ENCODE results near the gene GSTT4.
"Not testable (repeated sequence)": the region's sequence is repeated elsewhere in the genome, so short reads cannot be mapped to it uniquely, and the experiment has no call there.

GSTT4 gene

GRCh38 chr22:23969071-23969470, 36.2 kb downstream of the GSTT4 start:
- no peak for DNase-seq (ENCODE audit: low read depth, low spot score)
- ChIA-PET CTCF (no interaction called here), POLR2A (no interaction called here)
- no peak overlapping the region for H3K4me3 ChIP-seq (ENCODE audit: low read depth, low read length)
- TF ChIP-seq, protein P1, sequence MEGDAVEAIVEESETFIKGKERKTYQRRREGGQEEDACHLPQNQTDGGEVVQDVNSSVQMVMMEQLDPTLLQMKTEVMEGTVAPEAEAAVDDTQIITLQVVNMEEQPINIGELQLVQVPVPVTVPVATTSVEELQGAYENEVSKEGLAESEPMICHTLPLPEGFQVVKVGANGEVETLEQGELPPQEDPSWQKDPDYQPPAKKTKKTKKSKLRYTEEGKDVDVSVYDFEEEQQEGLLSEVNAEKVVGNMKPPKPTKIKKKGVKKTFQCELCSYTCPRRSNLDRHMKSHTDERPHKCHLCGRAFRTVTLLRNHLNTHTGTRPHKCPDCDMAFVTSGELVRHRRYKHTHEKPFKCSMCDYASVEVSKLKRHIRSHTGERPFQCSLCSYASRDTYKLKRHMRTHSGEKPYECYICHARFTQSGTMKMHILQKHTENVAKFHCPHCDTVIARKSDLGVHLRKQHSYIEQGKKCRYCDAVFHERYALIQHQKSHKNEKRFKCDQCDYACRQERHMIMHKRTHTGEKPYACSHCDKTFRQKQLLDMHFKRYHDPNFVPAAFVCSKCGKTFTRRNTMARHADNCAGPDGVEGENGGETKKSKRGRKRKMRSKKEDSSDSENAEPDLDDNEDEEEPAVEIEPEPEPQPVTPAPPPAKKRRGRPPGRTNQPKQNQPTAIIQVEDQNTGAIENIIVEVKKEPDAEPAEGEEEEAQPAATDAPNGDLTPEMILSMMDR (IDR thresholded peaks at IDR 0.05; ENCODE audit: insufficient read depth, low read length, missing control alignments): no peak

DNA sequence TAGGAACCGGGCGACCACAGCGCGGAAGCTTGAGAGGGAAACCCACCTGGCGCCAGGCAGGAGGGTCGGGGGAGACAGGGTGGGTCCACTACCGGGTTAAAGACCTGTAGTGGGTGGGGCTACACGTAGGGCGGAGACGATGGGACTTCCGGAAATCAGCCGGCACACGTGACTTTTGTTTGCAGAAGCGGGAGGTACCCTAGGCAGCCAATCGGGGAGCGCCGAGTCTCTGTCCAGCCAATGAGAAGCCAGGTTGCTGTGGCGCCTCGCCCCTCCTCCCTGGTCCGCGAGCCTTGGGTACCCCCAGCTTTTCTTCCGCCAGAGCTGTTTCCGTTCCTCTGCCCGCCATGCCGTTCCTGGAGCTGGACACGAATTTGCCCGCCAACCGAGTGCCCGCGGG, 38.7 kb downstream of the GSTT4 start, which contains the start of gene DDTL:
Gene DDTL (plus strand): TSS at position 321 of the 400 bp plus-strand sequence. CDS start 27 bp downstream, at position 348.
- CTCF ChIA-PET; POLR2A ChIA-PET; DNase-seq (ENCODE audit: low read depth, low spot score); H3K4me3 ChIP-seq (ENCODE audit: low read depth, low read length): not testable (repeated sequence)

- H3K4me3 ChIP-seq (ENCODE audit: low read depth, low read length); CTCF ChIA-PET: not testable (repeated sequence)
These were observed 39.2 kb downstream of the GSTT4 start for GRCh38 chr22:23966094-23966493.

DNA sequence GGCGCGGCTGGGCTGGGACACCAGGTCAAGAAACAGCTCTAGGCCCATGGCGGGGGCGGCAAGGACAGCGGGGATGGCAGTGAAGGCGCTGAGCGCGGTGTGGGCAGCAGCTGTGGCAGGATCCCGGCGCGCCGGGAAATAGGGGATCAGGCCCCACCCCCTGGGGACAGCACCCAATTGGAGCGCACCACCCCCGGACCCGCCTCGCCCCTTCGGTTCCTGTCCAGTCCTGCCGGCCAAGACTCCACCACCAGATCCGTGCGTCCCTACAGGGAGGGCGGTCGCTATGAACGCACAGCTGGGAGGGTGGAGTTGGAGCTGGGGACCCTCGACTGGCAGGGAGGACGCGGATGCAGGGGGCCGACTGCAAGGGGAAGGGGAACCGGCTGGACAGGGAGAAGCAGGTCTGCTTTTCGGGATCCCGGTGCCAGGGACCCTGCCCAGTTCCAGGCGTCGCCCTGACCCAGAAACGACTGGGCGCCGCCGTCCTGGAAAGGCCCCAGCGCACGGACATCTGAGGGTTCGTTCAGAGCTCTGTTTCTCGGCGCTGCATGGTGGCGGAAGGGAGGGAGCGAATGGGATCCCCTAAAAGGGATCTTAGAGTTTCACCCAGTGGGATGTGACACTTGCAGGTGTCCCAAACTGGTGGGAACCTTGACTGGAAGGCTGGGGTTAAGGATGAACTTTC, 44.0 kb downstream of the GSTT4 start, which contains the start of gene GSTT2B:
Gene GSTT2B (minus strand): TSS at position 112 of the 688 bp plus-strand sequence. CDS start 64 bp downstream, at position 48.
- H3K4me3 ChIP-seq (ENCODE audit: low read depth, low read length): peak within 1 kb of the TSS; percentile 46
- POLR2A ChIA-PET; DNase-seq (ENCODE audit: low read depth, low spot score); CTCF ChIA-PET: not testable (repeated sequence)

More at GRCh38 chr22:23966094-23966493, 39.2 kb downstream of the GSTT4 start:
- POLR2A ChIA-PET; DNase-seq (ENCODE audit: low read depth, low spot score): not testable (repeated sequence)

DNA sequence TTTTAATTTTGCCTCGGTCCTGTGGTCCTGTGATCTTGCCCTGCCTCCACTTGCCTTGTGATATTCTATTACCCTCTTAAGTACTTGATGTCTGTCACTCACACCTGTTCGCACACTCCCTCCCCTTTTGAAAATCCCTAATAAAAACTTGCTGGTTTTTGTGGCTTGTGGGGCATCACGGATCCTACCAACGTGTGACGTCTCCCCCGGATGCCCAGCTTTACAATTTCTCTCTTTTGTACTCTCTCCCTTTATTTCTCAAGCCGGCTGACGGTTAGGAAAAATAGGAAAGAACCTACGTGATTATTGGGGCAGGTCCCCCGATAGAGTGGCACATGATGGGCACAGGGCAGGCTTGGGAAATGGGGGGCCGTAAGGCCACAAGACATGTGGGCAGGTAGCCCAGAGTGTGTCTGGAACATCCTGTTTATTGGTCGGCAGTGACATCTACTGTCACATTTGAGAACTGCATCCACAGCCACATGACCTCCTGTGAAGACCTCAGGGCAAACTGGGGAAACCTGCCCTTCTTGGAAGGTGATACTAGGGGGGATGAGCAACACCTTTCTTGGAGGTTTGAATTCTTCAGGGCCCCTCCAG, 48.9 kb downstream of the GSTT4 start:
- POLR2A ChIA-PET; H3K4me3 ChIP-seq (ENCODE audit: low read depth, low read length): not testable (repeated sequence)
- TF ChIP-seq, protein P1 (IDR thresholded peaks at IDR 0.05; ENCODE audit: insufficient read depth, low read length, missing control alignments): peak; percentile 71
- peak; percentile 3 for DNase-seq (ENCODE audit: low read depth, low spot score)
- CTCF ChIA-PET: interaction anchor here (0.6 to 1.7 kb wide), 12 partner anchors 9 to 187 kb away, joined by 3 to 23 read pairs (median 5); partner anchors contain the start of genes MIF and SLC2A11

DNA sequence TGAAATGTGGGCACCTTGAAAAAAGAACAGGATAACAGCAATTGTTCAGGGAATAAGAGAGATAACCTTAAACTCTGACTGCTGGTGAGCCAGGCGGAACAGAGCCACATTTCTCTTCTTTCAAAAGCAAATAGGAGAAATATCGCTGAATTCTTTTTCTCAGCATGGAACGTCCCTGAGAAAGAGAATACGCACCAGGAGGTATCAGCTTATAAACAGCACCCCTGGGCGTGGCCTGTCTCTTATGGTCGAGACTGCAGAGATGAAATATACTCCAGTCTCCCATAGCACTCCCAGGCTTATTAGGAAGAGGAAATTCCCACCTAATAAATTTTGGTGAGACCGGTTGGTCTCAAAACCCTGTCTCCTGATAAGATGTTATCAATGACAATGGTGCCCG, 49.4 kb downstream of the GSTT4 start:
- CTCF ChIA-PET: interaction anchor here (0.6 to 1.7 kb wide), 12 partner anchors 8 to 187 kb away, joined by 3 to 23 read pairs (median 5); partner anchors contain the start of genes MIF and SLC2A11
- POLR2A ChIA-PET; DNase-seq (ENCODE audit: low read depth, low spot score); H3K4me3 ChIP-seq (ENCODE audit: low read depth, low read length): not testable (repeated sequence)

DNA sequence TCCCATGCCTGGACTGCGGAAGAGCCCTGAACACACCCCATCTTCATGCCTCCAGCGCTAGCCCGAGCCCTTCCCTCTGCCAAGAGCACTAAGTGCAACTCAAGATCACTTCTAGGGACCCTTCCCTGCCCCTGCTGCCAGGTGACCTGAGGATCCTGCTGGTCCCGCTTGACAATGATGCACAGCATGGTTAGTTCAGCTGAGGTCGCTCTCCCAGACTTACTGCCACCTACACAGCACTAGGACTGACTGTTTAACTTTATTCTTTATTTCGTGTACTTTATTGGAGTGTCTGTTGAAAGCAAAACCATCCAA, 50.3 kb downstream of the GSTT4 start:
- DNase-seq (ENCODE audit: low read depth, low spot score); POLR2A ChIA-PET; CTCF ChIA-PET; H3K4me3 ChIP-seq (ENCODE audit: low read depth, low read length): not testable (repeated sequence)

- CTCF ChIA-PET; POLR2A ChIA-PET; H3K4me3 ChIP-seq (ENCODE audit: low read depth, low read length); DNase-seq (ENCODE audit: low read depth, low spot score): not testable (repeated sequence)
These were observed 50.9 kb downstream of the GSTT4 start for GRCh38 chr22:23954193-23954990.

- POLR2A ChIA-PET; CTCF ChIA-PET; H3K4me3 ChIP-seq (ENCODE audit: low read depth, low read length); DNase-seq (ENCODE audit: low read depth, low spot score): not testable (repeated sequence)
These were observed 51.8 kb downstream of the GSTT4 start for GRCh38 chr22:23953485-23953884.

DNA sequence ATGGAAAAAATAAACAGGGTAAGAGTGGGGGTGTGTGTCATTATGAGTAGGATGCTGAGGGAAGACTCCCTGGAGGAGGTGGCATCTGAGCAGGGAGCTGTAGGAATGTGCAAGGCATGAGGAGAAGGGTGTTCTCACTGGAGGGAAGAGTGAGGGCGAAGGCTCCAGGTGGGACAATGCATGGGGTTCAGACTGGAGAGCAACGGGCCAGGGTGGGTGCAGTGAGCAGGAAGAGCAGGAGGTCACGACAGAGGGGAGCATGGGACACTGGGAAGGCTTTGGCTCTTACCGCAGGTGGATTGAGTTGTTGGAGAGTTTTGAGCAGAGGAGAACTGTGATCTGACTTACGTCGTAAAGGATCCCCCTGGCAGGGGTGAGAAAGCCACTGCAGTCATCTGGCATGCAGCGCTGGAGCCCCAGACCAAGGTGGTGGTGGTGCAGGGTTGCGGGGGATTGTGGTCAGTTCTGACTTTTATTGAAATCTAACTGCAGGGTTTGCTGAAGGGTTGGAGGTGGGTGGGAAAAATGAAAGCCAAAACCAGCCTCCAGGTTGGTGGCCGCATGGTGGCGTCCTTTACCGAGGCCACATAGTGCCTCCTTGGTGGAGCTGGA, 52.4 kb downstream of the GSTT4 start:
- POLR2A ChIA-PET; H3K4me3 ChIP-seq (ENCODE audit: low read depth, low read length); CTCF ChIA-PET; DNase-seq (ENCODE audit: low read depth, low spot score): not testable (repeated sequence)

DNA sequence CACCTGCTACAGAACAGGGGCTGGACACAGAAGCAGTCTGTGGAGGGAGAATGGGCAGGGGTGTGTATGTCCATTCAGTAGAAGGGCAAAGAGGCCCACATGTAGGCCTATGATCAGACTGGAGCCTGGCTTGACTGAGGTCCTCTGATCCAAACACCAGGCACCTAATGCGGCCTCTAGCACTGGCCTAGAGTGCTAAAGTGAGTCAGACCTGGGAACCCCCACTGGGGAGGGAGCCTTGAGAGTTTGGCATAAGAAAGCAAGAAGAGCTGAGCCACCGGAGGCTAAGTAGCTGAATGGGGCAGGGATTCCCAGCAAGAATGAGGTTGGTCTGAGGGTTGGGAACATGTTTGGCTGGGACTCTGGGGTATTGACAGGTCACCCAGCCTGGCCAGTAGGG, 53.9 kb downstream of the GSTT4 start:
- POLR2A ChIA-PET; CTCF ChIA-PET; DNase-seq (ENCODE audit: low read depth, low spot score); H3K4me3 ChIP-seq (ENCODE audit: low read depth, low read length): not testable (repeated sequence)

DNA sequence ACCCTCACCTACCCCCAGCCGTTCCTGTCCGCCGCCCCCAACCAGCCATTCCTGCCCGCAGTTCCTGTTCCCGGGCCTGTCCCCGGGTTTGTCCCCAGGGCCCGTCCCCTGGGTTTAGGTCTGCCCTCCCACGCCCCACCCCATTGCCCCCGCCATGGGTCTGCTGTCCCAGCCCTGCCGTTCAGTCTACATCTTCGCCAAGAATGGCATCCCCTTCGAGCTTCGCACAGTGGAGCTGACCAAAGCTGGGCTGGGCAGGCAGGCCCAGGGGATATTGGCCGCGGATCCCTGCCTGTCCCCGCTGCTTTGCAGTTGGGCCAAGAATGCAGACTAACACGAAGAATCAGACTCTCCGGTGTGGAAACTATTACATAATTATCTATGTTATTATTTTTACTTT, 55.5 kb downstream of the GSTT4 start:
- POLR2A ChIA-PET; CTCF ChIA-PET; H3K4me3 ChIP-seq (ENCODE audit: low read depth, low read length); DNase-seq (ENCODE audit: low read depth, low spot score): not testable (repeated sequence)

Measured in AG04449 (cell line).